Nephron progenitor cell (in vitro differentiated cells): ENCODE results near the gene ZNF282.
"Not testable (repeated sequence)": the region's sequence is repeated elsewhere in the genome, so short reads cannot be mapped to it uniquely, and the experiment has no call there.

Source experiments
- DNase-seq: peaks from one replicate; pipeline ENCODE4 v3.0.0; 2021
- H3K27ac Mint-ChIP-seq: 2 replicates; pipeline ENCODE4 v1.8.0; 2021; ENCODE audit warnings: mild to moderate bottlenecking, moderate library complexity, mixed read lengths
- H3K27me3 Mint-ChIP-seq: 2 replicates; pipeline ENCODE4 v1.8.0; 2021; ENCODE audit warnings: mild to moderate bottlenecking, low read depth, mixed read lengths; ENCODE audit not compliant: poor library complexity
- H3K36me3 Mint-ChIP-seq: 2 replicates; pipeline ENCODE4 v1.8.0; 2021; ENCODE audit warnings: low read depth, mixed read lengths
- H3K4me1 Mint-ChIP-seq: 2 replicates; pipeline ENCODE4 v1.8.0; 2021; ENCODE audit warnings: mixed read lengths
- H3K4me3 Mint-ChIP-seq: 2 replicates; pipeline ENCODE4 v1.8.0; 2021; ENCODE audit warnings: mild to moderate bottlenecking, moderate library complexity, mixed read lengths
- H3K9me3 Mint-ChIP-seq: 2 replicates; pipeline ENCODE4 v1.8.0; 2021; ENCODE audit warnings: mild to moderate bottlenecking, moderate library complexity, mixed read lengths
- CTCF ChIP-seq: fragments of 200-600 bp; sonication (generic); IDR thresholded peaks from 2 replicates; pipeline ENCODE4 v1.5.0; 2021; ENCODE audit warnings: antibody characterized with exemption

ZNF282 gene

GRCh38 chr7:149240637-149241036 lies 45.3 kb downstream of the ZNF282 start:
- DNase-seq: no peak
- Mint-ChIP-seq H3K27ac (no peak overlapping the region), H3K9me3 (peaks cover 23% of the 10 kb centered on the region), H3K4me3 (peak overlapping the region; percentile 99), H3K27me3 (peaks cover 37% of the 10 kb centered on the region), H3K36me3 (peaks cover 39% of the 10 kb centered on the region), H3K4me1 (peaks cover 17% of the 10 kb centered on the region)
- no peak for TF ChIP-seq CTCF

- no peak for TF ChIP-seq CTCF
- peak overlapping the region; percentile 99 for H3K4me3 Mint-ChIP-seq
Measured at GRCh38 chr7:149241696-149242095, 46.4 kb downstream of the ZNF282 start.

GRCh38 chr7:149245244-149245643 lies 49.9 kb downstream of the ZNF282 start:
- Mint-ChIP-seq H3K27me3 (peaks cover 3% of the 10 kb centered on the region), H3K9me3 (peaks cover 23% of the 10 kb centered on the region), H3K36me3 (peaks cover 56% of the 10 kb centered on the region), H3K27ac (no peak overlapping the region), H3K4me1 (peaks cover 27% of the 10 kb centered on the region), H3K4me3 (no peak overlapping the region)
- DNase-seq: no peak
- no peak for TF ChIP-seq CTCF

More at GRCh38 chr7:149241696-149242095, 46.4 kb downstream of the ZNF282 start:
- DNase-seq: no peak
- H3K36me3 Mint-ChIP-seq: peaks cover 46% of the 10 kb centered on the region
- no peak overlapping the region for H3K27ac Mint-ChIP-seq
- H3K4me1 Mint-ChIP-seq: peaks cover 22% of the 10 kb centered on the region
- H3K27me3 Mint-ChIP-seq: peaks cover 30% of the 10 kb centered on the region
- H3K9me3 Mint-ChIP-seq: peaks cover 23% of the 10 kb centered on the region

- Mint-ChIP-seq H3K36me3 (peaks cover 57% of the 10 kb centered on the region), H3K4me3 (no peak overlapping the region), H3K9me3 (peaks cover 19% of the 10 kb centered on the region), H3K4me1 (peaks cover 22% of the 10 kb centered on the region), H3K27ac (no peak overlapping the region), H3K27me3 (peaks cover 3% of the 10 kb centered on the region)
- TF ChIP-seq CTCF: no peak
- DNase-seq: no peak
Measured at GRCh38 chr7:149245744-149246143, 50.4 kb downstream of the ZNF282 start.

- TF ChIP-seq CTCF: no peak
- H3K27ac Mint-ChIP-seq: no peak overlapping the region
Measured at GRCh38 chr7:149248777-149249176, 53.4 kb downstream of the ZNF282 start.

GRCh38 chr7:149250151-149250550 lies 54.8 kb downstream of the ZNF282 start:
- Mint-ChIP-seq H3K36me3 (peaks cover 49% of the 10 kb centered on the region), H3K4me1 (peaks cover 16% of the 10 kb centered on the region)
- H3K9me3 Mint-ChIP-seq, DNase-seq, H3K4me3 Mint-ChIP-seq, H3K27me3 Mint-ChIP-seq, H3K27ac Mint-ChIP-seq: not testable (repeated sequence)

More at GRCh38 chr7:149248777-149249176, 53.4 kb downstream of the ZNF282 start:
- peaks cover 50% of the 10 kb centered on the region for H3K36me3 Mint-ChIP-seq
- no peaks in the 10 kb centered on the region for H3K9me3 Mint-ChIP-seq
- DNase-seq: no peak
- no peaks in the 10 kb centered on the region for H3K27me3 Mint-ChIP-seq
- H3K4me3 Mint-ChIP-seq: no peak overlapping the region
- H3K4me1 Mint-ChIP-seq: peaks cover 20% of the 10 kb centered on the region

GRCh38 chr7:149251518-149251917 lies 56.2 kb downstream of the ZNF282 start:
- not testable (repeated sequence) for H3K27ac Mint-ChIP-seq, H3K9me3 Mint-ChIP-seq, H3K27me3 Mint-ChIP-seq, DNase-seq, H3K4me3 Mint-ChIP-seq, H3K4me1 Mint-ChIP-seq
- H3K36me3 Mint-ChIP-seq: peaks cover 48% of the 10 kb centered on the region
